GM21528 (cell line): ENCODE results near the gene ZFP69B.

Experiments
- ATAC-seq: cut with Tn5 transposase; IDR thresholded peaks from one replicate; pipeline ENCODE4 v1.9.1; 2021; ENCODE audit warnings: mild to moderate bottlenecking, moderate library complexity; ENCODE audit not compliant: unreplicated experiment, low FRiP score

The ZFP69B gene

GRCh38 chr1:40449684-40450494, at the start of gene ZFP69B:
TSS of gene ZFP69B (plus strand) at chr1:40450476. CDS start at chr1:40450962, 486 bp downstream.
- peak; percentile 72 for ATAC-seq

GRCh38 chr1:40401473-40402201, 48.6 kb upstream of the ZFP69B start:
- ATAC-seq, result no peak

- no peak for ATAC-seq
Measured at GRCh38 chr1:40404670-40405462, 45.4 kb upstream of the ZFP69B start.

- ATAC-seq, result no peak
Measured at GRCh38 chr1:40405812-40406211, 44.5 kb upstream of the ZFP69B start.

- ATAC-seq, result no peak
Measured at GRCh38 chr1:40407453-40407852, 42.8 kb upstream of the ZFP69B start.

- no peak for ATAC-seq
Measured at GRCh38 chr1:40409467-40409866, 40.8 kb upstream of the ZFP69B start.

GRCh38 chr1:40411294-40411693, 39.0 kb upstream of the ZFP69B start:
- ATAC-seq, result no peak

GRCh38 chr1:40411843-40412242, 38.4 kb upstream of the ZFP69B start:
- ATAC-seq, result no peak

- ATAC-seq, result no peak
Measured at GRCh38 chr1:40413527-40414252, 36.6 kb upstream of the ZFP69B start.

- no peak for ATAC-seq
Measured at GRCh38 chr1:40414331-40414730, 35.9 kb upstream of the ZFP69B start.

GRCh38 chr1:40416709-40417108, 33.6 kb upstream of the ZFP69B start:
- no peak for ATAC-seq

GRCh38 chr1:40421431-40422384, 28.6 kb upstream of the ZFP69B start:
- ATAC-seq, result no peak

- ATAC-seq, result no peak
Measured at GRCh38 chr1:40422630-40423263, 27.5 kb upstream of the ZFP69B start.

- no peak for ATAC-seq
Measured at GRCh38 chr1:40423264-40423642, 27.0 kb upstream of the ZFP69B start.

GRCh38 chr1:40423951-40424618, 26.2 kb upstream of the ZFP69B start:
- no peak for ATAC-seq

GRCh38 chr1:40425198-40425597, 25.1 kb upstream of the ZFP69B start:
- ATAC-seq, result no peak

- no peak for ATAC-seq
Measured at GRCh38 chr1:40431385-40431784, 18.9 kb upstream of the ZFP69B start.

- no peak for ATAC-seq
Measured at GRCh38 chr1:40432644-40433390, 17.5 kb upstream of the ZFP69B start.
